GM18868 (cell line): ENCODE data around the gene FANCB.

Source experiments
- ATAC-seq: cut with Tn5 transposase; IDR thresholded peaks from one replicate; pipeline ENCODE4 v1.9.1; 2021; ENCODE audit warnings: mild to moderate bottlenecking, moderate library complexity; ENCODE audit not compliant: unreplicated experiment

The FANCB gene

GRCh38 chrX:14872851-14873675 is at the start of gene FANCB, which contains the start of gene MOSPD2:
Gene FANCB, minus strand, starts transcription at chrX:14873069. Its CDS starts 7,559 bp downstream, at chrX:14865510.
Gene MOSPD2, plus strand, starts transcription at chrX:14873421. Its CDS starts 108 bp downstream, at chrX:14873529.
- peak; percentile 95 for ATAC-seq

- no peak for ATAC-seq
Observed at GRCh38 chrX:14922437-14922836, 49.6 kb upstream of the FANCB start.

- no peak for ATAC-seq
Observed at GRCh38 chrX:14920196-14920595, 47.3 kb upstream of the FANCB start.

- ATAC-seq = no peak
Observed at GRCh38 chrX:14919407-14919806, 46.5 kb upstream of the FANCB start.

- ATAC-seq = no peak
Observed at GRCh38 chrX:14916017-14916674, 43.3 kb upstream of the FANCB start.

- no peak for ATAC-seq
Observed at GRCh38 chrX:14915596-14915995, 42.7 kb upstream of the FANCB start.

GRCh38 chrX:14913241-14913640 is 40.4 kb upstream of the FANCB start:
- ATAC-seq = no peak

GRCh38 chrX:14903891-14904290 is 31.0 kb upstream of the FANCB start:
- ATAC-seq = no peak

GRCh38 chrX:14902537-14902936 is 29.7 kb upstream of the FANCB start:
- no peak for ATAC-seq

GRCh38 chrX:14899607-14900006 is 26.7 kb upstream of the FANCB start:
- ATAC-seq = peak; percentile 74

GRCh38 chrX:14897042-14897441 is 24.2 kb upstream of the FANCB start:
- no peak for ATAC-seq

GRCh38 chrX:14896273-14896672 is 23.4 kb upstream of the FANCB start:
- no peak for ATAC-seq

- no peak for ATAC-seq
Observed at GRCh38 chrX:14886252-14886651, 13.4 kb upstream of the FANCB start.

GRCh38 chrX:14884714-14885113 is 11.8 kb upstream of the FANCB start:
- ATAC-seq = peak; percentile 64

GRCh38 chrX:14883826-14884225 is 11.0 kb upstream of the FANCB start:
- no peak for ATAC-seq

GRCh38 chrX:14875624-14876023 is 2.8 kb upstream of the FANCB start:
- ATAC-seq = no peak

- ATAC-seq = no peak
Observed at GRCh38 chrX:14873676-14874049, 794 bp upstream of the FANCB start.

GRCh38 chrX:14872355-14872754 is 514 bp downstream of the FANCB start:
- no peak for ATAC-seq

- no peak for ATAC-seq
Observed at GRCh38 chrX:14871767-14872166, 1.1 kb downstream of the FANCB start.

- no peak for ATAC-seq
Observed at GRCh38 chrX:14865201-14865600, 7.7 kb downstream of the FANCB start.

GRCh38 chrX:14864631-14865030 is 8.2 kb downstream of the FANCB start:
- no peak for ATAC-seq

GRCh38 chrX:14851526-14851925 is 21.3 kb downstream of the FANCB start:
- no peak for ATAC-seq
